Stomach smooth muscle (tissue), 2 donors: Measurements from ENCODE around the gene PAK6.

Experiments
- H3K27ac ChIP-seq: one replicate; pipeline ENCODE4 v1.7.0; 2013; ENCODE audit warnings: mild to moderate bottlenecking, low read length, inconsistent platforms
- H3K27me3 ChIP-seq, 2 donors: one replicate each; pipeline ENCODE4 v1.7.0; 2013; ENCODE audit warnings: low read length in 2 of 2; ENCODE audit not compliant: insufficient read depth in 2 of 2, control insufficient read depth in 1 of 2
- H3K36me3 ChIP-seq, 2 donors: one replicate each; pipeline ENCODE4 v1.7.0; 2013; ENCODE audit warnings: low read length in 2 of 2; ENCODE audit not compliant: control insufficient read depth in 2 of 2, insufficient read depth in 2 of 2
- H3K4me1 ChIP-seq: one replicate; pipeline ENCODE4 v1.7.0; 2013; ENCODE audit warnings: low read length; ENCODE audit not compliant: control insufficient read depth, insufficient read depth
- H3K4me3 ChIP-seq, 2 donors: one replicate each; pipeline ENCODE4 v1.7.0; 2013; ENCODE audit warnings: low read length in 2 of 2
- H3K9ac ChIP-seq, 2 donors: one replicate each; pipeline ENCODE4 v1.7.0; 2013; ENCODE audit warnings: low read length in 2 of 2, mild to moderate bottlenecking in 1 of 2
- H3K9me3 ChIP-seq, 2 donors: one replicate each; pipeline ENCODE4 v1.7.0; 2013; ENCODE audit warnings: low read length in 2 of 2; ENCODE audit not compliant: control insufficient read depth in 2 of 2
- donor health status: healthy.
- donor health status: Pancreatic carcinoma.

Gene PAK6

DNA sequence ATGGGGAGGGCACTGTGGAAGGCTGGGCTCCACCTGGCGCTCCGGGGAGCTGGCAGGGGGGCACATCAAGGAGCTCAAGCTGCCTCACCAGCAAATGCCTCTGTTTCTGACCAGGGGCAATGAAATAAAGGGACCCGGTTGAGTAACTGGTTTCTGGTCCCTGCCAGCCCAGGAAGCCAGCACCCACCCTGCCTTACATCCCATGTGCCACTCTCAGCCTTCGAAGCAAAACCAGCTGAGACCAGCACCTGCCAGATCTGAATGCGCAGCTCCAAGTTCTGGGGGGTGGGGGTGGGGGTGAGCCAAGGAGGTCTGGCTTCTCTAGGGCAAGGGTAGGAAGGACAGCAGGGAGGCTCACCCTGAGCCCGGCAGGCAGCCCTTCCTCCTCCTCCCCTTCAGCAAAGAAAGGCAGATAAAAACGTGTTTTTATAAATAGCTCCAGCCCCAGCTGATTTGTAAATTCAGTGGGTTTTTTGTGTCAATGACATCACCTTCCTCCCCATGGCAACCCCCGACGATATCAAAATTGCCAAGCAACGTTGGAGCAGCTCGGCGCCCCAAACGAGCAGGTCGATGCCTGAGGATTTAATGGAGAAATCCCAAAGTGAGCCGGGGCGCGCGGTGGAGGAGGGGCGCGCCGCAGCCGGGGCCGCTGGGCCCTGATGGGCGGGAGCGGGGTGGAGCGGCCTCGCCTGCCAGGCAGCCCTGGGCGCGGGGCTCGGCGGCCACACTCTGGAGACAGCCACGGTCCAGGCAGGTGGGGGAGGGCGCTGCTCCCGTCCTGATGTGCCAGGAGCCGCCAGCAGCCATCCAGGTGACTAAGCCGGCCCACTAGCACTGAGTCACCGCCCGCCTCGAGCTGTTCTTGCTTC is at the start of gene PAK6:
PAK6 (plus strand) TSS at position 532 of the 872 bp plus-strand sequence. CDS start 25,723 bp downstream, outside the sequence.
- H3K36me3 ChIP-seq = no peaks in the 10 kb centered on the region
- peaks cover 10% of the 10 kb centered on the region for H3K4me1 ChIP-seq
- H3K27ac ChIP-seq = no peak within 1 kb of the TSS
- H3K9me3 ChIP-seq = no peaks in the 10 kb centered on the region
- H3K9ac ChIP-seq = peak within 1 kb of the TSS in 1 of 2 donors; percentile 22
- peak within 1 kb of the TSS; percentile 55 for H3K4me3 ChIP-seq
- peaks cover 6 to 16% of the 10 kb centered on the region in 2 donors for H3K27me3 ChIP-seq

- H3K27me3 ChIP-seq = no peaks in the 10 kb centered on the region
- no peak overlapping the region for H3K27ac ChIP-seq
- no peaks in the 10 kb centered on the region for H3K36me3 ChIP-seq
- no peaks in the 10 kb centered on the region for H3K4me1 ChIP-seq
- no peak overlapping the region for H3K9ac ChIP-seq
- no peak overlapping the region for H3K4me3 ChIP-seq
- H3K9me3 ChIP-seq = no peaks in the 10 kb centered on the region
These were observed 48.3 kb upstream of the PAK6 start for GRCh38 chr15:40190591-40190990.

DNA sequence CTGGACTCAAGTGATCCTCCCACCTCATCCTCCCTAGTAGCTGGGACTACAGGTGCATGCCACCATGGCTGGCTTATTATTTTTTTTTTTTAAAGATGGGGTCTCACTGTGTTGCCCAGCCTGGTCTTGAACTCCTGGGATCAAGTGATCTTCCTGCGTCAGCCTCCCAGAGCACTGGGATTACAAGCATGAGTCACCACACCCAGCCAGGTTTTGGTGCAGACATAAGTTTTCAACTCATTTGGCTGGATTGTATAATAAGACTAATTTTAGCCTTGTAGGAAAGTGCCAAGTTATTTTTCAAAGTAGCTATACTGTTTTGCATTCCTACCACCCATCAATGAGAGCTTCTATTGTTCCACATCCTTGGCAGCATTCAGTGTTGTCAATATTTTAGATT is 45.9 kb upstream of the PAK6 start:
- no peaks in the 10 kb centered on the region for H3K27me3 ChIP-seq
- H3K9ac ChIP-seq = no peak overlapping the region
- no peaks in the 10 kb centered on the region for H3K9me3 ChIP-seq
- no peaks in the 10 kb centered on the region for H3K4me1 ChIP-seq
- no peak overlapping the region for H3K4me3 ChIP-seq
- H3K36me3 ChIP-seq = no peaks in the 10 kb centered on the region
- H3K27ac ChIP-seq = no peak overlapping the region

DNA sequence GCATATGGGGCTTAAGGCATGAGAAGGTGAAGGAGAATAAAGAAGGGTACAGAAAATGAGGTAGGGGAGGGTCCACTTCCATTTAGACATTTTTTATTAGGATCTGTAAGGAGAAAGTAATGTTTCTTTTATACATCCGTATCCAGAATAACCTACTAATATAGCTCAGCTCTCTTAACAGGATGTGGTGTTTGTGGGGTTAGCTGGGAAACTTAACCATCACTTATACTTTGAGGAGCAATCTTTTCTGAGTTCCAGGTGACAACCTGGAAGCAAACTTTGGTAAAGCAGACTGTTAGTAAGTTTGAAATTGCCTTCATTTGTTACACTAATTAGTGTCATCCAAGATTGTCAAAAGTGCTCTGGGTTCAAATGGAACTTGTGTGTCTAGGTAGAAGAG is 41.4 kb upstream of the PAK6 start:
- Histone ChIP-seq H3K36me3 (no peaks in the 10 kb centered on the region), H3K27ac (no peak overlapping the region), H3K9ac (no peak overlapping the region), H3K27me3 (no peaks in the 10 kb centered on the region), H3K4me1 (no peaks in the 10 kb centered on the region), H3K4me3 (no peak overlapping the region), H3K9me3 (no peaks in the 10 kb centered on the region)

DNA sequence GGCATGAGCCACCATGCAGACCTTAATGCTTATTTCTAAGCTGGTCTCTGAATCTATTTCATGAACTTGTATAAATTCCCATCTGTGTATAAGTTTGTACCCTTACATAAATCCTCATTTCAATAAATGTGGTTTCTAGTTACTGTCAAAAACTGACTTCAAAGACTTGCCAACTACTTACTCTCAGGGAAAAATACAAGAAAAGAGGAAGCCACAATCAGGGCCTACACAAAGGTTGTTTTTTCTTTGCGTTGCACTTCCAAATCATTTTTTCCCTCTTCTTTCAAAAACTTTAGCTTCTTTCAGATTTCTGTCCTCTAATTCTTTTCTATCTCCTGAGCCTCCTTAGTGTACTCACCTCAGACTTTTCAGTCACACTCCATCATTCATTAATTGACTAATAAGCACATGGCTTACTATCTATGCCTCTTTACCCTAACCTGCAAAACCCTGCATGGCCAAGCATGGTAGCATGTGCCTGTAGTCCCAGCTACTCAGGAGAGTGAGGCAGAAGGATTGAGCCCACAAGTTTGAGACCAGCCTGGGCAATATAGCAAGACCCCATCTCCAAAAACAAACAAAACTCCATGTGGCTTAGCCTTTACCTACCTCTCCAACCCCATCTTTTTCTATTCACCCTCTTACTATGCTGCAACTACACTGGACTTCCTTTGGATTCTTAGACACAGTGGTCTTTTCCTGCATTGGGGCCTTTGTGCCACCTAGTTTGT is 40.3 kb upstream of the PAK6 start:
- no peaks in the 10 kb centered on the region for H3K4me1 ChIP-seq
- H3K36me3 ChIP-seq = no peaks in the 10 kb centered on the region
- no peak overlapping the region for H3K27ac ChIP-seq
- H3K9me3 ChIP-seq = no peaks in the 10 kb centered on the region
- no peak overlapping the region for H3K9ac ChIP-seq
- no peaks in the 10 kb centered on the region for H3K27me3 ChIP-seq
- no peak overlapping the region for H3K4me3 ChIP-seq

DNA sequence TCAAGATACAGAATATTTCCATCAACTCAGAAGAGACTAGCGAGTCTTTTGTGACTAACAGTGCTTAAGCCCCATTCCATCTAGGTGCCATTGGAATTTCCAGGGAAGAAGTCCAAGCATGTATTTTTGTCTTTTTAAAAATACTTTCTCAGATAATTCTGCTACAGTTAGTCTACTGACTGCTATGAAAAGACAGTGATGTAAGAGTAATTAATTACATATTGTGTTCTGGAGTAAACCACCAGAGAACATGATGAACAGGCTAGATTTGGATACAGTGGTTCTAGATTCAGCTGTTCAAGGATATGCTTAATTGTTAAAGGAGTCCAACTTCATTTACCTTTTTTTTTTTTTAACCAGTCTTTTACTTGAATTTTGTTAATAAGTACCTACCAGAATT is 34.8 kb upstream of the PAK6 start:
- no peaks in the 10 kb centered on the region for H3K4me1 ChIP-seq
- H3K36me3 ChIP-seq = no peaks in the 10 kb centered on the region

GRCh38 chr15:40217166-40217824 is 21.6 kb upstream of the PAK6 start:
- Histone ChIP-seq H3K36me3 (no peaks in the 10 kb centered on the region), H3K4me3 (no peak overlapping the region), H3K27ac (no peak overlapping the region), H3K9me3 (no peaks in the 10 kb centered on the region), H3K9ac (no peak overlapping the region), H3K4me1 (no peaks in the 10 kb centered on the region), H3K27me3 (no peaks in the 10 kb centered on the region)

More for the DNA sequence above, 34.8 kb upstream of the PAK6 start:
- Histone ChIP-seq H3K27ac (no peak overlapping the region), H3K9me3 (no peaks in the 10 kb centered on the region), H3K27me3 (no peaks in the 10 kb centered on the region), H3K4me3 (no peak overlapping the region), H3K9ac (no peak overlapping the region)

DNA sequence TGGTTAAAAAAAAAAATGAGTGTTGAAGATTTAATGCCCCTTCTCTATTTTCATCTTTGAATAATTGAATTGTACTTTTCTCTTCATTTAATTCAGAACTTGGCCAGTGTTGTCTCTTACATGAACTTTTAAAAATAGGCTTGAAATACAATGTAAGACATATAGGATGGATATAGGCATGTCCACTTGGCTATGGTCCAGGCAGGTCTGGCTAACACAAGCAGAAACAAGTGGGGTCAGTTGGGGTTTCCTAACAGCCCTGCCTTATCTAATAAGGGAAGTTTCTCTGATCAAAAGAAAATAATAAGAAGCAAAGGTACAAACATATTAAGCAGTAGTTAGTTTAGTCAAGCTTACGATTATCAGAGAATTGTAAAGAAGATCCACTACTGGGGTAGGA is 19.1 kb upstream of the PAK6 start:
- no peak overlapping the region for H3K27ac ChIP-seq
- H3K4me3 ChIP-seq = no peak overlapping the region
- no peaks in the 10 kb centered on the region for H3K9me3 ChIP-seq
- H3K9ac ChIP-seq = no peak overlapping the region
- no peaks in the 10 kb centered on the region for H3K4me1 ChIP-seq
- no peaks in the 10 kb centered on the region for H3K36me3 ChIP-seq
- H3K27me3 ChIP-seq = no peaks in the 10 kb centered on the region

- Histone ChIP-seq H3K27ac (no peak overlapping the region), H3K36me3 (no peaks in the 10 kb centered on the region), H3K9ac (no peak overlapping the region)
These were observed 16.7 kb upstream of the PAK6 start for GRCh38 chr15:40222131-40222530.

GRCh38 chr15:40226736-40227135 is 12.1 kb upstream of the PAK6 start:
- no peak overlapping the region for H3K9ac ChIP-seq
- H3K9me3 ChIP-seq = no peaks in the 10 kb centered on the region
- no peak overlapping the region for H3K27ac ChIP-seq
- H3K27me3 ChIP-seq = no peaks in the 10 kb centered on the region
- H3K36me3 ChIP-seq = no peaks in the 10 kb centered on the region
- H3K4me1 ChIP-seq = no peaks in the 10 kb centered on the region
- no peak overlapping the region for H3K4me3 ChIP-seq

More at GRCh38 chr15:40222131-40222530, 16.7 kb upstream of the PAK6 start:
- no peaks in the 10 kb centered on the region for H3K27me3 ChIP-seq
- no peak overlapping the region for H3K4me3 ChIP-seq
- no peaks in the 10 kb centered on the region for H3K4me1 ChIP-seq
- no peaks in the 10 kb centered on the region for H3K9me3 ChIP-seq
